OCI-LY3 (cell line): ENCODE data around the gene APBB3.
"Not testable (repeated sequence)": the region's sequence is repeated elsewhere in the genome, so short reads cannot be mapped to it uniquely, and the experiment has no call there.

Experiments used
- H2AFZ ChIP-seq: fragments of 200-600, 300-600 bp; shearing (Covaris generic); 2 replicates; pipeline ENCODE4 v1.6.0; 2014; ENCODE audit warnings: antibody characterized with exemption, low read depth, low read length
- H3K27ac ChIP-seq: fragments of 200-600, 300-600 bp; sonication (generic); 2 replicates; pipeline ENCODE4 v1.5.1; 2014; ENCODE audit warnings: mild to moderate bottlenecking, low read length, moderate library complexity, mixed read lengths
- H3K27me3 ChIP-seq: fragments of 200-600, 300-600 bp; sonication (generic); 2 replicates; pipeline ENCODE4 v1.6.1; 2014; ENCODE audit warnings: low read depth, low read length, mixed read lengths
- H3K36me3 ChIP-seq: fragments of 200-600, 300-600 bp; sonication (generic); replicated peaks from 2 replicates; pipeline ENCODE3; 2014; ENCODE audit warnings: low read depth, low read length, mixed read lengths
- H3K4me1 ChIP-seq: fragments of 300-600, 200-600 bp; sonication (generic); 2 replicates; pipeline ENCODE4 v1.6.1; 2014; ENCODE audit warnings: low read length, mixed read lengths
- H3K4me2 ChIP-seq: fragments of 200-600, 300-600 bp; sonication (generic); 2 replicates; pipeline ENCODE4 v1.6.1; 2014; ENCODE audit warnings: low read length, mixed read lengths
- H3K4me3 ChIP-seq: fragments of 300-600, 200-600 bp; sonication (generic); 2 replicates; pipeline ENCODE4 v1.5.1; 2014; ENCODE audit warnings: antibody characterized with exemption, mild to moderate bottlenecking, low read length, moderate library complexity
- H3K79me2 ChIP-seq: fragments of 300-600, 200-600 bp; shearing (Covaris generic); 2 replicates; pipeline ENCODE4 v1.6.1; 2014; ENCODE audit warnings: mild to moderate bottlenecking, low read length, mixed read lengths
- H3K9ac ChIP-seq: fragments of 300-600, 200-600 bp; shearing (Covaris generic); 2 replicates; pipeline ENCODE4 v1.6.0; 2014; ENCODE audit warnings: mild to moderate bottlenecking, low read length, moderate library complexity
- H3K9me3 ChIP-seq: fragments of 200-600, 300-600 bp; shearing (Covaris generic); 2 replicates; pipeline ENCODE4 v1.6.1; 2014; ENCODE audit warnings: low read length, mixed read lengths; ENCODE audit not compliant: insufficient read depth
- H4K20me1 ChIP-seq: fragments of 200-600, 300-600 bp; sonication (generic); 2 replicates; pipeline ENCODE4 v1.6.1; 2016; ENCODE audit warnings: low read length, mixed read lengths; ENCODE audit not compliant: insufficient read depth
- CTCF ChIP-seq: fragments of 200-600, 300-600 bp; sonication (generic); IDR thresholded peaks from 2 replicates; pipeline ENCODE4 v1.5.1; 2014; ENCODE audit warnings: antibody characterized with exemption, low read length, low read depth
- EZH2phosphoT487 ChIP-seq: fragments of 200-600 bp; shearing (Covaris generic); IDR thresholded peaks from 2 replicates; pipeline ENCODE4 v1.6.1; 2018; ENCODE audit warnings: antibody characterized with exemption, mixed run types, low read depth

Gene APBB3

DNA sequence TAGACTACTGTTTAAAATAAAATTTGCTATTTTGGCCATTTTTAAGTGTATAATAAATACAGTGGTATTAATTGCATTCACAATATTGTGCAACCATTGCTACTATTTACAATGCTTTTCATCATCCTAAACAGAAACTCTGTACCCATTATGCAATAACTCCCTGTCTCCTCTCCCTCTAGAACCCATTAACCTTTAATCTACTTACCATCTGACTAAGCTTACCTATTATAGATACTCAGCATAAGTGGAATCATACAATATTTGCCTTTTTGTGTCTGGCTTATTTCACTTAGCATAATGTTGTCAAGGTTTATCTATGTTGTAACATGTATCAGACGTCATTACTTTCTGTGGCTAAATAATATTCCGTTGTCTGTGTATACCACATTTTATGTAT lies 42.6 kb upstream of the APBB3 start:
- Histone ChIP-seq H4K20me1 (no peaks in the 10 kb centered on the region), H2AFZ (no peak overlapping the region), H3K79me2 (no peaks in the 10 kb centered on the region), H3K4me3 (no peak overlapping the region), H3K27ac (no peak overlapping the region), H3K27me3 (no peaks in the 10 kb centered on the region), H3K9ac (no peak overlapping the region), H3K9me3 (no peaks in the 10 kb centered on the region), H3K4me1 (peaks cover 4% of the 10 kb centered on the region; the same call in 1 of the 2 replicates), H3K36me3 (no peaks in the 10 kb centered on the region), H3K4me2 (no peak overlapping the region)
- TF ChIP-seq EZH2phosphoT487, result no peak
- no peak for TF ChIP-seq CTCF

GRCh38 chr5:140605879-140606278 lies 41.5 kb upstream of the APBB3 start:
- TF ChIP-seq EZH2phosphoT487 (no peak), CTCF (no peak)
- Histone ChIP-seq H3K36me3 (no peaks in the 10 kb centered on the region), H3K9ac (no peak overlapping the region), H4K20me1 (no peaks in the 10 kb centered on the region), H3K4me3 (no peak overlapping the region), H3K4me1 (no peaks in the 10 kb centered on the region), H3K4me2 (no peak overlapping the region), H3K9me3 (no peaks in the 10 kb centered on the region), H3K27me3 (no peaks in the 10 kb centered on the region), H3K27ac (no peak overlapping the region), H3K79me2 (no peaks in the 10 kb centered on the region), H2AFZ (no peak overlapping the region)

DNA sequence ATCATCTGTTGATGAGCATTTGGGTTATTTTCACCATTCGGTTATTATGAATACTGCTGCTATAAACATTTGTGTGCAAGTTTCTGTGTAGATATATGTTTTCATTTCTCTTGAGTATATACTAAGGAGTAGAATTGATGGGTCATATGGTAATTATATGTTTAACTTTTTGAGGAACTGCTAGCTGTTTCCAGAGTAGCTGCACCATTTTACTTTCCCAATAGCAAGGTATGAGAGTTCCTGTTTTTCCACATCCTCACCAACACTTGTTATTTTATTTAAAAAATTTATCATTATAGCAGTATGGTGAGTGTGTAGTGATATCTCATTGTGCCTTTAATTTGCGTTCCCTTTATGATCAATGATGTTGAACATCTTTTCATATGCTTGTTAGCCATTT lies 39.3 kb upstream of the APBB3 start:
- Histone ChIP-seq H3K4me3 (no peak overlapping the region), H2AFZ (no peak overlapping the region), H4K20me1 (no peaks in the 10 kb centered on the region), H3K9ac (no peak overlapping the region), H3K79me2 (no peaks in the 10 kb centered on the region), H3K27ac (no peak overlapping the region), H3K4me2 (no peak overlapping the region), H3K9me3 (no peaks in the 10 kb centered on the region), H3K27me3 (no peaks in the 10 kb centered on the region), H3K36me3 (no peaks in the 10 kb centered on the region), H3K4me1 (no peaks in the 10 kb centered on the region)
- no peak for TF ChIP-seq CTCF
- no peak for TF ChIP-seq EZH2phosphoT487

DNA sequence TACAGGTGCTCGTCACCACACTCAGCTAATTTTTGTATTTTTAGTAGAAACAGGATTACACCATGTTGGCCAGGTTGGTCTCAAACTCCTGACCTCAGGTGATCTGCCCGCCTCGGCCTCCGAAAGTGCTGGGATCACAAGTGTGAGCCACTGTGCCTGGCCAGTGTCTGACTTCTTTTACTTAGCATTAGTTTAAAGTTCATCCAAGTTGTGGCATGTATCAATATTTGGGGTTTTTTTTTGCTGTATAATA lies 39.0 kb upstream of the APBB3 start:
- H3K9me3 ChIP-seq, H4K20me1 ChIP-seq, H3K27me3 ChIP-seq, H3K4me1 ChIP-seq, H3K79me2 ChIP-seq, H3K4me3 ChIP-seq, H3K36me3 ChIP-seq, H2AFZ ChIP-seq, H3K9ac ChIP-seq, H3K27ac ChIP-seq, H3K4me2 ChIP-seq: not testable (repeated sequence)

GRCh38 chr5:140602147-140602546 lies 37.7 kb upstream of the APBB3 start:
- no peak for TF ChIP-seq CTCF
- TF ChIP-seq EZH2phosphoT487, result no peak
- no peak overlapping the region for H3K27ac ChIP-seq

More at GRCh38 chr5:140602147-140602546, 37.7 kb upstream of the APBB3 start:
- Histone ChIP-seq H3K4me1 (no peaks in the 10 kb centered on the region), H3K4me3 (no peak overlapping the region), H3K79me2 (no peaks in the 10 kb centered on the region), H4K20me1 (no peaks in the 10 kb centered on the region), H3K9me3 (no peaks in the 10 kb centered on the region), H2AFZ (no peak overlapping the region), H3K9ac (no peak overlapping the region), H3K27me3 (no peaks in the 10 kb centered on the region), H3K4me2 (no peak overlapping the region), H3K36me3 (no peaks in the 10 kb centered on the region)
